Activated naive CD4-positive, alpha-beta T cell treated with Interleukin-2 at 50 U/mL for 16 hours (primary cell): ENCODE data around the gene CCDC3.
"Not testable (repeated sequence)": the region's sequence is repeated elsewhere in the genome, so short reads cannot be mapped to it uniquely, and the experiment has no call there.

Source experiments
- DNase-seq: peaks from one replicate; pipeline ENCODE4 v3.0.0-alpha.2; 2020

CCDC3 gene

DNA sequence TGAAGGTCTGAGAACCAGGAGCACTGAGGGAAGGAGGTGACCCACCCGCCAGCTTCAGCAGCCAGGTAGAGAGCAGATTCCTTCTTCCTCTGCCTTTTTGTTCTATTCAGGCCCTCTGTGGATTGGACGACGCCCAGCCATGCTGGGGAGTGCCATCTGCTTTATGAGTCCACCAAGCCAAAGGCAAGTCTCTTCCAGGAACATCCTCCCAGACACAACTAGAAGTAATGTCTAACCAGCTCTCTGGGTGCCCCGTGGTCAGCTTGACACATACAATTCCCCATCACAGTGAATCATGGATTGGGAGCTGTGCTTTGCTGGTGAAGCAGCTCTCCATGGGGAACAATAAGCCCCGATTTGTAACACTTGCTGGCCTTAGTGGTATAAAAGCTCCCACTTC is 125.2 kb downstream of the CCDC3 start:
- no peak for DNase-seq

DNA sequence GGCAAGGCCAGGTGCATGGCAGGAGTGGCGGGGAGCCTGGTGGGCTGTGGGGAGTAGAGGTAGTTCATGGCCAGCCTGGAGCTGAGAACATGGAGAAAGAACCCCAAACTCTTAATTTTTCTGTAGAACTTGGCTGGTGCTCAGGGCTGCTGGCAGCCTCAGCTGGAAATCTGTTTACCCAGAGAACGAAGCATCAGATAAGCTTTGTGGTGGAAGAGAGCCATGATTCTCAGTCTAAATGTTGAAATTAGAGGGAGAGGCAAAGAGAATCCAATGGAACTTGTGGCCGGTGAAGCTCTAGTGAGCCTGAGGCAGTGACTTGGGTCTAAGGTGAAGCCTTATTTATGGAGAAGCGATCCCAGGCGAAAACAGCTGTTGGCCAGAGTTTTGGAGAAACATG is 126.4 kb downstream of the CCDC3 start:
- DNase-seq, result no peak

DNA sequence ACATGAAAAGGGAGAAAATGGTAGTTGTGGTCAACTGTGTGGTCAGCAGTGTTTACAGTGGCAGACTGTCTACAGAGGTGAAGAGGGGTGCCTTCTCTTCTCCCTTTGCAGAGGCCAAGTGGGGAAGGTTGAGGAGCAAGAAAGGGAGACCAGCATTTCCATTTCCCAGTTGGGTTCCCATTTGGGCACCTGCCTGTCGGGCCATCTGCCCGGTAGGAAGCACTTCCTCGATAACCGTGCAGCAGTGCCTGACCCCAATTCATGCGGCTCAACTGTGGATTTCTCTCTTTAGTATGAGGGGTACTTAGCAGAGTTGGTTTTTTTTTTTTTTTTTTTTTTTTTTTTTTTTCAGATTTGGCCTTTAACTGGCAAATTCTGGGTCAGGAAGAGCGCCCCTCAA is 127.0 kb downstream of the CCDC3 start:
- no peak for DNase-seq

DNA sequence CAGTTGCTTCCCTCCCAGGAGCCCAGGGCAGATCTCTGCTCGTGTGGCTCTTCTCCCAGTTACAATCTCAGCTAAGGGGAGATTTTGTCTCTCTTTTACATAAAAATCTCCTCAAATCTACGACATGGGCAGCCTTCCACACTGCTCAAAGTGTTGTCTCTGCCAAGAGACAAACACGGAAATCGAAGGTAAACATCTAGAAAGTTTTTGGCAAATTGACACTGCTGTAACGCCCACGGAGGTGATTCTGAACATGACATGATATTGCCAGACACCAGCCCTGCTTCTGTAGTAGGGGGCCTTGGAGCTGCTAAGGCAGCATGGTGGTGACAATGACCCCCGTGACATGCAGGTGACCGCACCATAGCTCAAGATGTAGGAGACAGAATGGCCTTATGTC is 128.3 kb downstream of the CCDC3 start:
- DNase-seq, result no peak

DNA sequence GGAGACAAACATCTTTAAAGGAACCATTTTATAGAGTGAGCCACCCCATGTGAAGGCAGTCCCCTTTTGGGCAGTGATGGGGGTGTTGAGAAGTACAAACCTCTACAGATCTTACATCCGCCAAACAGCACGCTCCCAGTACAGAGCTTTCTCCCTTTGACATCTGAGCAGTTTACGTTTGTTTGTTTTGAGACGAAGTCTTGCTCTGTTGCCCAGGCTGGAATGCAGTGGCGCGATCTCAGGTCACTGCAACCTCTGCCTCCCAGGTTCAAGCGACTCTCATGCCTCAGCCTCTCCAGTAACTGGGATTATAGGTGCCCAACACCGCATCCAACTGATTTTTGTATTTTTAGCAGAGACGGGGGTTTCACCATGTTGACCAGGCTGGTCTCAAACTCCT is 128.9 kb downstream of the CCDC3 start:
- DNase-seq, result no peak

DNA sequence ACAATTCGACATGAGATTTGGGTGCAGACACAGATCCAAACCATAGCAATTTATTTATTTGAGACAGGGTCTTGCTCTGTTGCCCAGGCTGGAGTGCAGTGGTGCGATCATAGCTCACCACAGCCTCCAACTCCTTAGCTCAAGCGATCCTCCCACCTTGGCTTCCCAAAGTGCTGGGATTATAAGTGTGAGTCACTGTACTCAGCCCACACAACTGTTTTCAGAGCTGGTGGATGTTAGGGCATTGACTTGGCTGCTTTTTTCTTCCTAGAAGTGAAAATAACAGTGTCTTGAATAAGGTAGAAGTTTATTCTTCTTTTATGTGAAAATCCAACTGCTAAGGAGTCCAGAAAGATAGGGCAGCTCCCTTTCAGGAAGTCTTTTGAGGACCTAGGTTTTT is 132.1 kb downstream of the CCDC3 start:
- no peak for DNase-seq

DNA sequence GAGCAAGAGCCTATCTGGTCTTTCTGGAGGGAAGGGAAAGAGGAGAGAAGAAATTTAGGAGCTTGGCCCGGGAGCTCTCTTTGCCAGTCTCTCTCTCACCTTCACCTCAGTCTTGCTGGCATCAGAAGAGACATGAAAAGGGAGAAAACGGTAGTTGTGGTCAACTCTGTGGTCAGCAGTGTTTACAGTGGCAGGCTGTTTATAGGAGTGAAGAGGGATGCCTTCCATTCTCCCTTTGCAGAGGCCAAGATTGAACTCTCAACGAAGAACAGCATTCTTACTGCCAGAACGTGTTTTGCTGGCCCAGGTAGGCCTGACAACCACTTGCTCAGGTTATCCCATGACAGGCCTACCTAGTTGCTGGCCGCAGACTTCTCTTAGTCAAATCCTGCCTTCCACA is 133.3 kb downstream of the CCDC3 start:
- DNase-seq, result no peak

DNA sequence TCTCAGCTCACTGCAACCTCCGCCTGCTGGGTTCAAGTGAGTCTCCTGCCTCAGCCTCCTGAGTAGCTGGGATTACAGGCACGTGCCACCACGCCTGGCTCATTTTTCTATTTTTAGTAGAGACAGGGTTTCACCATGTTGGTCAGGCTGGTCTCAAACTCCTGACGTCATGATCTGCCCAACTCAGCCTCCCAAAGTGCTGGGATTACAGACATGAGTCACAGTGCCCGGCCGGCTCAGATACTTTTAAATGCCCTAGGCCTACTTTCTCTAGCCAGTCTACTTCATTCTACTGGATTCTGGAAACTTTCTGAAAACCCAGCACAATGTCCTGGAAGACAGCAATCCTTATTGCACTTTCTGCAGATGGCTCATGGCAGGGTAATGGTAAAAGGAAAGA is 136.0 kb downstream of the CCDC3 start:
- DNase-seq, result not testable (repeated sequence)

DNA sequence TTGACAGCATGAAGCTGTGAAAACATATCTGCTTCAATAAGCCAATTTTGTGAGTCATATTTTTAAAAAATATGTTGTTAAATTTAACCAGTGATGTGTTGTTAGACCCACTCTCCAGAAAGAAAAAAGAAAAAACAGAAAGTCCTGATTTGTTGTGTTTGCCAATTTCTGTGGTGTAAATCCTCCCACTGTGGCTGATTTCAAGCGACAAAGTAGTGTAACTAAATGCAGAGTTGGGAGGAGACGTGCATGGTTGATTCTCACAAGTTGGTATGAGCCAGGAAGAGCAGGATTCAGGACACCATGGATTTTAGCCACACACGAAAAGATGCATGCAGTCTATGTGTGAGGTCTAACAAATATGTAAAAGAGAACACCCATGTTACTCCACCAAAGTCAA is 139.1 kb downstream of the CCDC3 start:
- DNase-seq, result no peak

DNA sequence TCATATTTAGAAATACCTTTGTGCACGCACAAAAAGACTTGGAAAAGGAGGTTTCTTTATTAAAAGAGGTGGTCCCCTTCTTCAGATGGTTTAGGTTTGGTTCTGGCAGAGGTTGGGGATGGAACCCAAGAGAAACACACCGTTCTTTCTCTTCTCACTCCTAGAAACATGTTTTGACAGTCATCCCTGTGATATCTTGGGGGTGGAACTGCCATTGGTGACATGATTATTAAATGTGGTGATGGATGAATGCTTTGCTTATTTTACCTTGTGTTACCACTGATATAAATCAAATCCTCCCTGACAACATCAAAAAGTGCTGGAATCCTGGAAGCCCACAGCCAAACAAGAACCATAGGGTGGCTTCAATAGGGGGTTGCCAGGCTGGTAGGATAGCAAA is 146.5 kb downstream of the CCDC3 start:
- no peak for DNase-seq

DNA sequence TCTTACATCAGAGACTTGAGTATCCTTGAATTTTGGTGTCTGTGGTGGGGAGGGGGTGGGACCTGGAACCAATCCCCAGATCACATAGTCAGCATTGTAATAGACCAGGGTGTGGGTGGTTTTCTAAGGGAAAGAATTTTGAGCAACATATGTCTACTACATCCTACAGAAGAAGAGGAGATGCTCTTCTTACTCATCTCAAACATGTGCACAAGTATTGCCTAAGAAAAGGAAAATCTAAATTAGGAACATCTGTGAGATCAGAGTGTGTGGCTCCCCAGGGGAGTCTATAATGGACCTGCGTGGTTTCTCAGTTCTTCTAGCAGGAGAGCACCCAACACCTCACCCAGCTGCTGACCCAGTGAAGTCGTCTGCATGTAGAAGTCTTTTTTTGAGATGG is 148.8 kb downstream of the CCDC3 start:
- no peak for DNase-seq

DNA sequence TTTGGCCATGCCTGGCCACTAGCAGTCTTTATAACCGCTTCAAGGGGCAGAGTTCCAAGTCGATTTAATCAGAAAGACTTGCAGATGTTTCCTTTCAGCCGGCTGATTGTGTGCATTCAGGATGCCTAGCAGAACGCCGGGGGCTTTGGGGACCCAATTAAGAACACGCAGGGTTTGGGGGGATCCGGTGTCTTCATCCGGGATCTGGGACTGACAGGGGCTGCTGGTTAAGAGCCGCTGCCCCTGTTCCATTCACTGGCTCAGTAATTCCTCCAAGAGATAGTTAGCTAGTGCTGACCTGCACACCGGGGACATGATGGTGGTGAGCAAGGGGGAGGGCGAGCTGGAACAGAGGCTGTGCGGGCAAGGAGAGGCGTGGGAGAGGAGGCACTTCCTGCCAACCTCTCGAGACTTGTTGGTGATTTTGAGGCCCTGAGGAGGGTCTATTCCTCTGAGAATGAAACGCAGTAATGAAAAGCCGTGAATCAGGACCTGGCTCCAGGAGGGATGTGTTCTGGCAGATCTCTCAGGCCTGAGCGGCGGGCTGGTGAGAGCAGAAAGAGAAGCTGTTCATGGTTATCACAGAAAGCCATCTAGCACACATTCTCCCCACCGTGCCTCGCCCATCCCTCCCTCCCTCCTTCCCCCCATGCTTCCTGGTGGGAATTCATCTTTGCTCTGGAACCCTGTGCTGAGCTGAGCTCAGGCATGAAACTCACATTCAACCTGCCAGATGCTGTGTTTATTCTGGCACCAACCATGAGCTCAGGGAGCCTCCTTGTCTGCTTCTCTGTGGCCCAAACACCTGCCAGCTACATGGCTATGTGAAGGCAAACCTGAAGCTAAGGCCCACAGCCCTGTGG is 152.0 kb downstream of the CCDC3 start:
- no peak for DNase-seq

DNA sequence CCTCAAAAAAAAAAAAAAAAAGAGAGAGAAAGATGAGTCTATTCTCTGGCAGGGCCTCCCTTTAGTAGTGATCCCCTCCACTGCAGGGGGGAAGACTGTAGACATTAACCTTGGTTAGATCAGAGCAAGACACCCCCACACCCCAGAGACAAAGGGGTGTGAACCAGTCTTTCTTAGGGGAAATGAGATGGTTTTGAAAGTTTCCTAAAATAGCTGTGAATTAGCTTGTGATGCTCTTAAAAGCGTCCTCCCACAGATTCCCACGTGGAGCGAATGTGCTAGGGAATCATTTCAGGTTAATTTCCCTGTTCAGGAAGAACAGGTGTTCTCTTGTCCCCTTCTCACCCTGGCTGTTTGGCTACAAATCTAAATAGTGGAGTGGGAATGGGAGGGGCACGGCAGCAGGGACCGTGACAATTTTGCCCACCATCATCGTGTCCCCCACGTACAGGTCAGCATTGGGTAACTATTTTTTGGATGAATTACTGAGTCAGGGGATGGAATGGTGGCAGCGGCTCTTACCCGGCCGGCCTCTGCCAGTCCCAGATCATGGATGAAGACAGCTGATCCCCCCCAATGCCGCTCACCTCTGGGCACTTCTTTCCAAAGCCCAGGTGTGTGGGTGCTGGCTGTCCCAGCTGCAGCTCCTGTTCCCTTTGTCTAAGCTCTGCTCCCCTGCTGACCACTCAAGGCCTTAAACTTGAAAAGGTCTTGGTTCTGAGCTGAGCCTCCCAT is 152.9 kb downstream of the CCDC3 start:
- no peak for DNase-seq

DNA sequence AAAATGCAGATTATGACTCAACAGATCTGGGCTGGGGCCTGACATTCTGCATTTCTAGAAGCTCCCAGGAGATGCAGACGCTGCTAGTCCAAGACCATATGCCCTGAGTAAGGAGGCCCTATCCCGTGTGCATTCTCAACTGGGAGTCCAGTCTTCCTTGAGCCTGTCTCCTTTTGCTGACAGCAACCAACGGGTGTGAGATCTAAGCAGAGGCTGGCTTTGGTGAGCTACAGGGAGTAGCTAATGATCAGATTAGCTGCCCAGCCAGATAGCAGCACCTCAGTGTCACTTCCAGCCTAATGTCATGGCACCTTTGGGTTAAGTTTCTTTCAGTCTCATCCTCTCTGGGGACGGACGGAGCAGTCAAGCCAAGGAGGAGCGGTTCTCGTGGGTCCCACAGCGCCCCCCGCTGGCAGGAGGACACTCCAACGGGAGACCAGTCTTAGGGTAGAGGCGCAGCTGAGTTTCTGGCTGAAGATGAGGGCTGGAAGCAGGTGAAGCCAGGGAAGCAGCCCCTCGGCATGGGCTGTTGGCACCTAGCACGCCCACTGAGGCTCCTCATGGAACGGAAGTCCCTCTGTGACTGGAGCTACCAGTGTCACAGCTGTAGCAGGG is 154.0 kb downstream of the CCDC3 start:
- no peak for DNase-seq

DNA sequence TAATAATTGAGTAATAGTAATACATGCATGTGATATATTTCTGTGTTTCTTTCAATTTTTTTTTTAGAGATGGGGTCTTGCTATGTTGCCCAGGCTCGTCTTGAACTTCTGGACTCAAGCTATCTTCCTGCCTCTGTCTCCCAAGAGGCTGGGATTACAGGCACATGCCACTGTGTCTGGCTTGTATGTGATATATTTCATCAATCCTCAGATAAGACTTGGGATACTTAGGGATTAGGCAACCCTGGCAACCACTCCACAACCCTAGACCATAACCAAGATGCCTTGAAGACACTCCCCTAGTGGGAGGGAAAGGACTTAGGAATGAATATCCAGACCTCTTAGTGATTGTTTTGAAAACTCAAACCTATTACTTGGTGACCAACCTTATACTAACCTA is 154.8 kb downstream of the CCDC3 start:
- DNase-seq, result no peak
